Activated T-cell treated with anti-CD3 and anti-CD28 coated beads, Interleukin-2, amount 50 U/mL, for 1 hour (primary cell): Measurements from ENCODE around the gene DOC2A.
"Not testable (repeated sequence)": the region's sequence is repeated elsewhere in the genome, so short reads cannot be mapped to it uniquely, and the experiment has no call there.

Experiments
- DNase-seq: peaks from one replicate; pipeline ENCODE4 v3.0.0-alpha.2; 2020

DOC2A gene

DNA sequence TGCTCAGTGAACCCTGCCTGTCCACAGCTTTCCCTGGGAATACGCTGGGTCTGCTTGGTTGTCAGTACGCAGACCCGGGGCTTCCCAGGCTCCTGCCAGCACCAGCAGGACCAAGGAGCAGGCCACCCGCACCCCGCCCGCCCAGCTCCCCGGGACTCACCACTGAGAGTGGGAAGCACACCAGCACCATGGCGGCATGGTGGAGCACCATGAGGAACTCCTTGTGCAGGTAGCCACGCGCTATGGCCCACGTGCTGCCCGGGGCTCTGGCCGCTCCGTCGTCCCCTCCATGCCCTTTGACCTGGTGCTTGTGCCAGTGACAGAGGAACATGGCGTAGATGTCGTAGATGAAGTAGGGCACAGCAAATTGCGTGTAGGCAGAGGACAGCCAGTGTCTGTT, 15.6 kb upstream of the DOC2A start:
- no peak for DNase-seq

DNA sequence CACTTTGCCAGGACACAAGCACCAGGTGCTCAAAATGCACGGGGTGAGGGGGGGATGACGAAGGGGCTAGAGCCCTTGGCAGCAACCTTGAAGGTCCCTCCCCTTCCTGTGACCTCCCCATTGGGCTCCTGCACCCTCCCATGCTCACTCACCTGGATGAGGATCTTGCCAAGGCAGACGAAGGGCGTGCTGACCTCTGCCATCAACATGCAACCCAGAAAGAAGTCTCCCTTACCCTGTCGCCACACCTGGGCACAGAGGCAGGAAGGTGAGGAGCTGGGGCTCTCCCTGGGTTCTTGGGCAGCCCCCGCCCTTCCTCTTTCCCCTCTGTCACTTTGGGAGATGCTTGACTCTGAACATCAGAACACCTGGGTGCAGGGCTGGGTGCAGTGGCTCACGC, 14.7 kb upstream of the DOC2A start:
- no peak for DNase-seq

DNA sequence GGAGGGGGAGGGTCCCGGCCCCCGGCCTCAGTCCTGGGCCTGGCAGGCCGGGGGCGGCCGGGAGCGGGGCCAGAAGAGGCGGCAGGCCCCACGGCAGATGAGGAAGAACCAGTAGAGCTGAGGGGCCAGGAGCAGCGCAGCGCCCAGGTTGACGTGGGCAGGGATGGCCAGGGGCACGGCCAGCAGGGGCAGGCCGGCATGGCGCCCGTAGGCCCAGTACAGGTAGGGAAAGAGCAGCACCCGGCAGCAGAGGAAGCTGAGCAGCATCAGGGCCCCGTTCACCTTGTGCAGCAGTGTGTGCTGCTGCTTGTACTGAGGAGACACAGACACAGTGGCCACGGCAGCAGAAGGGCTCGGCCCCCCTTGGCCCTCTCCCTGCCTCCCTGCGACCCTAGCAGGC, 14.3 kb upstream of the DOC2A start:
- DNase-seq = no peak

DNA sequence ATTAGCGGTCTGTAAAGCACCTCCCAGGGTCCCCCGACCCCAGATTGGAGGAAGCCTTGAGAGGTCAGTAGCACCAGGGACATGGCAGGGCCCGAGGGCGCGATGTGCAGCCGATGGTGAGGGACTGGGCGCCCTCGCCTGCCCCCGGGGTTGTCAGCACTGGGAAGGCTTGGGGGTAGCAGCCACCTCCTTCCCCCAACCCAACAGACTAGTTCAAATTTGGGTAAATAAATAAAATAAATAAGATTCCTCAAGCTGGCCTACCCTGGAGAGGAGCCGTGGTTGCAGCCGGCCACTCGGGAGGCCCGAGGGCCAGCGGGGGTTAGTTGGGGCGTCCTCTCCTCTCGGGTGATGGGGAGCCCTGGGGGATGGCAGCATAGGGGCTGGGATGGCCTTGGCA, 13.6 kb upstream of the DOC2A start:
- no peak for DNase-seq

DNA sequence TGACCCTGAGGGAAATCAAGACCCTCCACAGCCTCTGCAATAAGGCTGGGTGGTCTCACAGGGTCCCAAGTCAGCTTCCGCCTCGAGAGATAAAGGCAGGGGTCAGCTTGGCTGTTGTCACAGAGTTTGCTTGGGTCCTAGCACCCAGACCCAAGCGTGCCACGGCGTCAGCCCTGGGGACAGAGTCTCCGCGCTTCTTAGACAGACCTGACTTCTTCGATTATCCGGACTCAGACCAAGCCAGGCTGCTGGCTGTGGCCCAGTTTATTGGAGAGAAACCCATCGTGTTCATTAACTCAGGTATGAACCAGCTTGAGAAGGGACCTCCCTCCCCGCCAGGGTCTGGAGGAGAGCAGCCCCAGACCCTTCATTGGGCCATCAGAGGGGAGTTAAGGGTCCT, 12.8 kb upstream of the DOC2A start:
- DNase-seq = no peak

DNA sequence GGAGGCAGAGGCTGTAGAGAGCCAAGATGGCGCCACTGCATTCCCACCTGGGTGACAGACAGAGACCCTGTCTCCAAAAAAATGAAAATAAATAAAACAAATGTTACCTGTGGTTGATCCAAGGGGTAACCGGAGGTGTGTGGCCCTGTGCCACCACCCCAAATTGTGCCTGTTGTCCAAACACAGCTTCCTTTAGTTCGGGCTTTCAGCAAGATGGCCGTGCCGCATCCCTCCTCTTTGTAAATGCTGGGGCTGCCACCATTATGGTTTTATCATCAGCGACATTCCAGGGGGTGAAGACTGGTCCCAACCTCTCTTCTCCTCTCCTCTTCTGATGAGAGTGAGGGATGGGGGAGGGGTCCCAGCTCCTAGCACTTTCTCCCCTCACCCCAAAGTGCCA, 12.1 kb upstream of the DOC2A start, which contains the start of gene C16orf92:
TSS of gene C16orf92 (plus strand) at position 312 of the 400 bp plus-strand sequence. CDS start 143 bp downstream, outside the sequence.
- DNase-seq = no peak

DNA sequence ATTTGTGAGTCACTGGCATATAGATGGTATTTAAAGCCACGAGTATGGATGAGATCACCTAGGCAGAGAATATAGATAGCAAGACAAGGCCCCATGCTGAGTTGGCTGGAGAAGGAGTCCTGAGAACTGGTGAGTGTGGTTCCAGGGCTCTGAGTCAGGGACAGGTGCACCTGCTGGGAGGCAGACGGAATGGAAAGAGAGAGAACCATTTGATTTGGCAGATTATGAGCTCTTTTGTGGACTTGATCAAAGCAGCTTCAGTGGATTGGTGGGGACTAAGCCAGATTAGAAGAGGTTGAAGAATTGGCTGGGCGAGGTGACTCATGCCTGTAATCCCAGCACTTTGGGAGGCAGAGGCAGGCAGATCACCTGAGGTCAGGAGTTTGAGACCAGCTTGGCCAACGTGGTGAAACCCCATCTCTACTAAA, 7.9 kb upstream of the DOC2A start:
- no peak for DNase-seq

DNA sequence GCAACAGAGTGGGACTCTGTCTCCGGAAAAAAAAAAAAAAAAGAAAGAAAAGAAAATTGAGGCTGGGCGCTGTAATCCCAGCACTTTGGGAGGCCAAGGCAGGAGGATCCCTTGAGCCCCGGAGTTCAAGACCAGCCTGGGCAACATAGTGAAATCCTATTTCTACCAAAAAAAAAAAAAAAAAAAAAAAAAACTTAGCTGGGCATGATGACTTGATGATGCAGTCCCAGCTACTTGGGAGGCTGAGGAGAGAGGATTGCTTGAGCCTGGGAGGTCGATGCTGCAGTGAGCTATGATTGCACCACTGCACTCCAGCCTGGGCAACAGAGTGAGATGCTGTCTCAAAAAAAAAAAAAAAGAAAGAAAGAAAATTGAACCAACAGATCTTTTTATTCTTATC, 7.1 kb upstream of the DOC2A start:
- DNase-seq = not testable (repeated sequence)

DNA sequence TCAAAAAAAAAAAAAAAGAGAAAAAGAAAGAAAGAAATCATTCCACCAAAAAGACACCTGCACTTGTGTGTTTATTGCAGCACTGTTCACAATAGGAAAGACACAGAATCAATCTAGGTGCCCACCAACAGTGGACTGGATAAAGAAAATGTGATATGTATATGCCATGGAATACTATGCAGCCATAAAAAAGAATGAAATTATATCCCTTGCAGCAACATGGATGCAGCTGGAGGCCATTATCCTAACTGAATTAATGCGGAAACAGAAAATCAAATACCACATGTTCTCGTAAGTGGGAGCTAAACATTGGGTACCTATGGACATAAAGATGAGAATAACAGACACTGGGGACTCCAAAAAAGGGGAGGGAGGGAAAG, 6.4 kb upstream of the DOC2A start:
- DNase-seq = no peak

DNA sequence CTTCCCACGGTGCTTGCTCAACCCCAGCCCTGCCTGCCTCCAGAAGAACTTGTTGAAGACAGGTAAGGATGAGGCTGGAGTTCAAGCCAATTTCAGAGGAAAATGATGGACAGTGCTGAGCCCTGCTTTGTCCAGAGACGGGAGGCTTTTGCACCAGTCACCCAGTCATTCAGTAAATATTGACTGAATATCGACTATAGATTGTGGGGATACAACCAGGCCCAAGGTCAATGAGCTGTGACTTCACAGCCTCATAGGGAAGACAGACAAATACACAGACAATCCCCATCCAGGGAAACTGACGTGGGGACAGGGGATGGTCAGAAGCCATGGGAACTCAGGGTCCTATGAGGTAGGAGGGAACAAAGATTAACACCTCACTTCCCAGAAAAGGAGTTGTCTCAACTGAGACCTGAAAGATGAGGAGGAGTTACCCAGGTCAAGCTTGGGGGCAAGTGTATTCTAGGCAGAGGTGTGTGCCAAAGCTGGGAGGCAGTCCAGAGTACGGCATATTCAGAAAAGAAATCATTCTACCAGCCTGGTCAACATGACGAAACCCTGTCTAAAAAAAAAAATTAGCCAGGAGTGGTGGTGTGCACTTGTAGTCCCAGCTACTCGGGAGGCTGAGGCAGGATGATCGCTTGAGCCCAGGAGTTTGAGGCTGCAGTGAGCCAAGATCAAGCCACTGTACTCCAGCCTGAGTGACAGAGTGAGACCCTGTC, 5.9 kb upstream of the DOC2A start:
- no peak for DNase-seq

DNA sequence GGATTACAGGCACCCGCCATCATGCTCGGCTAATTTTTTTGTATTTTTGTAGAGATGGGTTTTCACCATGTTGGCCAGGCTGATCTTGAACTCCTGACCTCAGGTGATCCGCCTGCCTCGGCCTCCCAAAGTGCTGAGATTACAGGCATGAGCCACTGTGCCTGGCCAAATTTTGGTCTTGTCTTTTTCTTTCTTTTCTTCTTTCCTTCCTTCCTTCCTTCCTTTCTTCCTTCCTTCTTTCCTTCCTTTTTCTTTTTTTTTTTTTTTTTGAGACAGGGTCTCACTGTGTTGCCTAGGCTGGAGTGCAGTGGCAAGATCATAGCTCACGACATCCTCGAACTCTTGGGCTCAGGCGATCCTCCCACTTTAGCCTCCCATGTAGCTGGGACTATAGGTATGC, 4.6 kb upstream of the DOC2A start:
- DNase-seq = not testable (repeated sequence)

DNA sequence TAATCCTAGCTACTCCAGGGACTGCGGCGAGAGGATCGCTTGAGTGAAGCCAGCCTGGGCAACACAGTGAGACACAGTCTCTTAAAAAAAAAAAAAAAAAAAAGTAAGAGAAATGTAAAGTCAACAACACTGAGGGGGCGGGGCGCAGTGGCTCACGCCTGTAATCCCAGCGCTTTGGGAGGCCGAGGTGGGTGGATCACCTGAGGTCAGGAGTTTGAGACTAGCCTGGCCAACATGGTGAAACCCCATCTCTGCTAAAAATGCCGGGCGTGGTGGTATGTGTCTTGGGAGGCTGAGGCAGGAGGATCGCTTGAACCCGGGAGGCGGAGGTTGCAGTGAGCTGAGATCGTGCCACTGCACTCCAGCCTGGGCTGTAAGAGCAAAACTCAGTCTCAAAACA, 1.8 kb upstream of the DOC2A start:
- DNase-seq = not testable (repeated sequence)

DNA sequence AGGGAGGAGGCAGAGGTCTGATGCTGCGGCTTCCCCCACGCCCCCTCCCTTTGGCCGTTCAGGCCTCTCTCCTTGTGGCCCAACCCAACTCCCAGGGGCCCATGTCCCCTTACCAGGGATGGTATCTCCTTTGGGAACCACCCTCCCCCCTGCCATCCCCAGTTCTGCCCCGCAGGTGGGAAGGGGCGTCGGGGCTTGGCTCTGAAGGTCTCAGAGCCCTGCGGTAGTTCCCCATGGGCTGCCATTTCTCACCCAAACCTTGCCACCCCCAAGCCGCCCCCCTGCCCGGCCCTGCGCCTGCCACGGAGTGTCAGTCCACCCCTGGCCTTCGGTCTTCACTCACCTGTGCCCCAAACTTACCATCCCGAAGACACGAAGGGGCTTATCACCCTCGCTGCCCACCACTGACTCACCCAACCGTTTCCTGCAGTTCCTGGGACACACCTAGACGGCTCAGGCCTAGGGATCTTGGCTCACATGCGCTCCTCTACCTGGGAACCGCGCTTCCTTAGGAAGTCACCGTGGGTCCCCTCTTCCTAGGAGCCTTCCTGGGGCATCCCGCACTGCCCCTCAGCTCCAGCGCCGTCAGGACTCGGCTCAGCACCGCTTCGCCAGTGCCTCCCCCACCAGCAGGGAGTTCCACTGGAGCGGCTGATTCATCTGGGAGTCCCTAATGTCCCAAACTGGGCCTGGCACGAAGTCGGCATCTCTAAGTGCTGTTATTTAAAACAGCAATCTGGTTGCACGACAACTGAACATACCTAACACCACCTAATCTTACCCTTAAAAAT, 1.1 kb upstream of the DOC2A start:
- no peak for DNase-seq

DNA sequence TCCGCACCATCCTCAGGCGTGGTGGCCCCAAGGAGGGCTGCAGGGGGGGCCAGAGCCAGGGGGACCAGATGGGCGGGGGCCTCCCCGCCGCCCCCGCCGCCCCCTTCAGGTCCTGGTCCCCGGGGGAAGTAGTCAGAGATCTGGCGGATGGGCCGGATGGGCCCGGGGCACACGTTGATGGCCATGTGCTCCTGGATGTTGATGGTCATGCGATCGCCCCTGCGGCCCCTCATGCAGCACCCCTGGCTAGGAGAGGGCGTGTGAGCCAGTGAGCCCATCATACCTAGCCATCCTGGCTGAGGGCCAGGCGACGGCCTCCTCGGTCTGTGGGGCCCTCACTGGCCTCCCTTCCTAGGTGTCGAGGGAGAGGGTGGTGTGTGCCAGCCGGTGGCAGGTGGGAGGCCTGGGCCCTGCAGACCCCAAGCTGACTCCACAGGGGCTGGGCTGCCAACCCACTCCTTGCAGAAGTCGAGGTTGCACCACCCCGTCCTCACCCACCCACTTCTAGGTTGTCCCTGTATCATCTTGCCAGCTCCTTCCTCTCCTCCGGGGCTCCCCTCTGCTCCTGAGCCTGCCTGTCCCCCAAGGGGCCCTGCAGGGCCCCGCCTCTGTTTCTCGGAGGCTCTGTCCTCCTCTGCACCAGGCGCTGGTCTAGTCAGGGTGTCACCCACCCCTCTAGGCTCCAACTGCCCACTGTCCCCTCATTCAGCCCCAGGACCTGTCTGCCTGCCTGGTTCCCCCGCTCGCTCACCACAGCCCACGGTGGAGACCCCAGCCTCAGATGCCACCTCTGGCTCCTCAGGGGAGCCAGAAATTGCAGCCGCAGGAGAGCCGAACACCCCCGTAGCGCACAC, 610 bp downstream of the DOC2A start:
- DNase-seq = no peak

DNA sequence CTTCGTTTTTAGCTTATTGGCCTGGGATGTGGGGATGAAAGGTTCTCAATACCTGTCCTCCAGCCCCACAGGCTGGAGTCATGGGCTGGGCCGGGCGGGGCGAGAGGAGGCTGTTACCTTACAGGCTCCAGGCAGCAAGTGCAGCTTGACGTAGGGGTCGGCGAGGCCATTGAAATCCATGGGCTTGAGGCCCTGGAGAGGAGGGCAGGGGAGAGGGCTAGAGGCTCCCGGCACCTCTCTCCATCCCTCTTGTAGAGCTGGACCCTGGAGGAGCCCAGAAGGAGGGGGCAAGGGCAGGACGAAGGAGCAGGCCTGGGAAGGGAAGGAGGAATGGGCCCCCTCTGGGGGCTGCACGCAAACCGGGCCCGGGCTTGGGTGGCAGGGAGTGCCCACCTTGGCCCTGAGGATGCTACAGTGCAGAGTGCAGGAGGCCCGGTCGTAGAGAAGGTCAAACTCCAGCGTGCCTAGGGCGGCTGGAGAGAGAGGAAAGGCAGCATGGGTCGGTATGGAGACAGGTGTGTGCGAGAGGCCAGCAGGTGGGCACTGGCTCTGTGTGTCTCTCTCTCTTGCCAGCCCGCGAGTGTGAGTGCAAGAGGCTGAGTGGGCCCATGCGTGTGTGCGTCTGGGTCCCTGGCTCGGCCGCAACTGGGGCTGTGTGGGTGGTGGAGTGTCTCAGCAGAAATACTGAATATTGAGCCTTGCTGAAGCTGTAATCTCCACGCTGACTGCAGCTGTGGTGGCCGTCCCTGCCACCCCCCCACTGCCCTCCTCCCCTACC, 1.6 kb downstream of the DOC2A start:
- DNase-seq = no peak

DNA sequence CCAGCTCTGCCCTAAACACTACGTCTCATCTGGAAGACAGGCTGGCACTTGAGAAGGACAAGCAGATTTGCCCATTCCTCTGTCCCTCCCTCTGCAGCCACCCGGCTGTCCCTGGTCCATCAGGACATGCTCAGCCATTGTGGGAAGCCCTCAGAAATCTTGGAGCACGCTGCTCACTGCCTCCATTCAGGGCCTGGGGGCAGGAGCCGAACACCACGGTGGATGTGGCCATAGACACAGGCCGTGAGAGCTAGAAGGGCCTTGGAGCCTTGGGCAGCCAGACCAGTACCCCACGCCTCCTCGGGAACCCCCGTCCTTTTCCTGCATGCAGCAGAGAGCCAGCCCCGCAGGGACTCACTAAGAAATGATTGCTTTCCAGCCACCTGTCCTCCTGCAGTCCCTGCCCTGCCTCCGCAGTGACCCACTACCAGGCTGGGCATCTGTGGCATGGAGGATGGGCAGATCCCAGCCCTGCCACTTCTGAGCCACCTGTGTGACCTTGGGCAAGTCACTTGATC, 3.4 kb downstream of the DOC2A start:
- DNase-seq = no peak

DNA sequence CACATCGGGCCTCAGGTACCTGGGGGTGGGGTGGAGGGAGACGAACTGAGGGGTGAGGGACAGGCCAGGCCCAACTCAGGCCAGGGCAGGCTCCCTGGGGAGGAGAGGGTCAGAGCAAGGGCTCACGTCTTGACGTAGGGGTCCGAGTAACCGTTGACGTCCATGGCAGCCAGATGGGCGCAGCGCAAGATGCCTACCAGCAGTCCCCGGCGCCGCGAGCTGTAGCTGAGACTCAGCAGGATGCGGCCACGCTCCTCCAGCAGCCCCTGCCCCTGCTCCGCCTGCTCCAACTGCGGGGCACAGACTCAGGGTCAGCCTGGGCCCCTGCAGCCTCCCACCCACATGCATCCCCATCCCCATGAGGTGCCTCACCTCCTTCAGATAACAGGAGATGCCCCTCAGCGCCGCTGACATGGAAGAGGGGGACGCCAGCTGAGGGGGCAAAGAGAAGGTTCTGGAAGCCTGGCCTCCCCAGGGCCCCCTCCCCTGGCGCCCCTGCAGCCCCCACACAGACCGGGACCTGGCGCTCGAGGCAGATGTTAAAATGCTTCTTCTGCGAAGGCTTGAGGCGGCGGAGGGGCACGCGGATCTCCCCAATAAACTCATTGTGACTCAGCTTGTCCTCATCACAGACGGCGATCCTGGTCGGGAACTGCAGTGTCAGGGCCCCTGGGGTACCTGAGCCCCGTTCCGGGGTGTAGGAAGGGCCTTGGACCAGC, 4.0 kb downstream of the DOC2A start:
- no peak for DNase-seq

DNA sequence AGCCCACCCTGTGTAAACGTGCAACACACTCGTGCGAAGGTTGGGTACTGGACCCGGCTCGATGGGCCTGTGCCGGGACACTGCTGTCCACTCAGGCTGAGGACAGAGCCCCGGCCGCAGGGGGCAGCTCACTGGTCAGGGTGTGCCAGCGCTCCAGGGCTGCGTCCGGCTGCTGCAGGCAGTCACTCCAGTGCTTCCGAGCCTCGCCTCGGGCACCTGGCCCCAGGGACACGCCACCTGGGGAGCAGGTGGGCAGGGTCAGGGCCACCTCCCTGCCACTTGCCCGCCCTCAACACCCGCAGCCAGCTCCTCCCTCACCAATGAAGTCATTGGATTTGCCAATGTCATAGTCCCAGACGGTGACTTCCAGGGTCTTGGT, 4.7 kb downstream of the DOC2A start:
- DNase-seq = no peak

DNA sequence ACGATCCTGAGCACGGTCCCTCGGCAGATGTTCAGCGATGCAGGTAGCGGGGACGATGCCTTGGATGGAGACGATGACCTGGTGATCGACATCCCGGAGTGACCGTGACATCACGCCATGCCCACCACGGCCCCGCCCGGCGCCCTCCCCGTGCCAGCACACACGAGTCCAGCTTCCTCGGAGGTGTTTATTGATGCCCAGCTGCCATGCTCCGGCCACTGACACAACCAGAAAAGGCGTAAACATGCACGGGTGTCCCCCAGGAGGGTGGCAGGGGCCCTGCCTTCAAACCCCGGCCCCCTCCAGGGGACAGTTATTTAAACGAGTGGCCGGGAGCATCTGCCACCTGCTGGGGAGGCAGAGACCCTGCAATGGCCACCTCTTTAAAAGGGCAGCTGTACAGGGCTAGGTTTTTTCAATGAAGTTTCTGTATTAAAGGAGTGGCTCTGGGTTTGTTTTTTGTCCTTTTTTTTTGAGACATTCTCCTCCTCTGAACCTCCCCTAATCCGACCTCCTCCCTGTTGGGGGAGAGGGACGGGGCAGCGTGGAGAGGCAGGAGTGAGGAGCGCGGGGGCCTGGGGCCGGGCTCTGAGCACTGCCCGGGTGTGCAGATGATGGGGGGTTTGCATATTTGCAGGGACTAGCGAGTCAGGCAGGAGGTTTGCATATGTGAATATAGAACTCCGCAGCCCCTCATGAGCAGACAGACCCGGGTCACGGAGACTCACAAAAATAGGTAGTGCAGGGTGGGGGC, 5.3 kb downstream of the DOC2A start:
- DNase-seq = peak; percentile 53

DNA sequence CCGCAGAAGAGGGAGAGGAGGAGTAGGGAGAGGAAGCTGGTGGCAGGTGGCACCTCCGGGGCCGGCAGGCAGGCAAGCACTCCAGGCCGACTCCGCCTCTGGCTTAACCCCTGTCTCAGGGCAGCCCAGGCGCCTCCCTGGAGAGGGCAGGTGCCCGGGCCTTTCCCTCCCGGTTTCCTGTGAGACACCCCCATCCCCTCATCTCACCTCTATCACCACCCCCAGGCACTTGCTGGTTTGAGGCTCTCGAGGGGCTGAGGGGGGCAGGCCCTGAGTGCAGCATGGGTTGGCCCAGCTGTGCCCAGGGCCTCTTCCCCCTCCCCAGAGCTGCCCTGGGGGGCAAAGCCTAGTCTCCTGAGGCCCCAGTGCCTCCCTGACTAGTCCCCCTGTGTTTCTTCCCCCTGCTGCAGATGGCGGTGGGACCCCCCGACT, 6.0 kb downstream of the DOC2A start:
- no peak for DNase-seq

DNA sequence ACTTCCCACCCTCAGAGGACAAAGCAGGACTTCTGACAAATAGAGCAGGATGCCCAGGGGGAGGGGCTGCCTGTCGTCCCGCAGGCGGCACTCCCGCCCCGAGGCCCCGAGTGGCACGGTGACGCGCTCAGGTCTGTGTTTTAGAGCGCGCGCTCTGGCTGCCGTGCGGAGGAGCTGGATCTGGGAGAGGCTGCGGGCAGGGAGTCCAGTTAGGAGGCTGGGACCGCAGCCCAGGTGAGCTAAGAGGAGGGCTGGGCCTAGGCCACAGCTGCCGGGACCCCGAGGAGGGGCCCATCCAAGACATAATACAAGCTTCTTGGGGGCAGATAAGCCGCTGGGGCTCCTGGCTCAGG, 6.4 kb downstream of the DOC2A start:
- no peak for DNase-seq
